Spleen (tissue), 7 donors: Measurements from ENCODE around the gene SNAP29.
"Not testable (repeated sequence)": the region's sequence is repeated elsewhere in the genome, so short reads cannot be mapped to it uniquely, and the experiment has no call there.

Experiments
- POLR2A ChIP-seq, 3 donors: fragments of 450-650 bp; IDR thresholded peaks; one replicate each; pipeline ENCODE4 v1.5.1; 2017; ENCODE audit warnings: antibody characterized with exemption in 3 of 3, mild to moderate bottlenecking in 1 of 3
- POLR2AphosphoS5 ChIP-seq, 3 donors: sonication (generic); formaldehyde crosslinking; IDR thresholded peaks; one replicate each; pipeline ENCODE4 v1.5.1; 2017; ENCODE audit warnings: antibody characterized with exemption in 3 of 3
- TF ChIP-seq, protein P1 (sequence below), 11 experiments: fragments of 200-600 bp in 7 of 11; fragments of 450-650 bp in 4 of 11; sonication (generic) in 4 of 11; IDR thresholded peaks in 8 of 11; conservative IDR thresholded peaks in 3 of 11; 1 replicate in 7 of 11; 2 replicates in 4 of 11; pipeline versions ENCODE4 v1.4.0 to v1.8.0; 2016 to 2021; ENCODE audit warnings: antibody characterized with exemption in 11 of 11, inconsistent platforms in 4 of 11, mild to moderate bottlenecking in 1 of 11
- donor health status: DM: no; HTN: no; CAD: no; lungs with moderate emphysema.
- donor health status: DM: no; HTN: no; CAD: no.
- donor health status: DM: no; HTN: no; CAD: no.

- TF ChIP-seq, protein P1, sequence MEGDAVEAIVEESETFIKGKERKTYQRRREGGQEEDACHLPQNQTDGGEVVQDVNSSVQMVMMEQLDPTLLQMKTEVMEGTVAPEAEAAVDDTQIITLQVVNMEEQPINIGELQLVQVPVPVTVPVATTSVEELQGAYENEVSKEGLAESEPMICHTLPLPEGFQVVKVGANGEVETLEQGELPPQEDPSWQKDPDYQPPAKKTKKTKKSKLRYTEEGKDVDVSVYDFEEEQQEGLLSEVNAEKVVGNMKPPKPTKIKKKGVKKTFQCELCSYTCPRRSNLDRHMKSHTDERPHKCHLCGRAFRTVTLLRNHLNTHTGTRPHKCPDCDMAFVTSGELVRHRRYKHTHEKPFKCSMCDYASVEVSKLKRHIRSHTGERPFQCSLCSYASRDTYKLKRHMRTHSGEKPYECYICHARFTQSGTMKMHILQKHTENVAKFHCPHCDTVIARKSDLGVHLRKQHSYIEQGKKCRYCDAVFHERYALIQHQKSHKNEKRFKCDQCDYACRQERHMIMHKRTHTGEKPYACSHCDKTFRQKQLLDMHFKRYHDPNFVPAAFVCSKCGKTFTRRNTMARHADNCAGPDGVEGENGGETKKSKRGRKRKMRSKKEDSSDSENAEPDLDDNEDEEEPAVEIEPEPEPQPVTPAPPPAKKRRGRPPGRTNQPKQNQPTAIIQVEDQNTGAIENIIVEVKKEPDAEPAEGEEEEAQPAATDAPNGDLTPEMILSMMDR (IDR thresholded peaks at IDR 0.05 in 8 of 11, conservative IDR thresholded peaks at IDR 0.05 in 3 of 11): not testable (repeated sequence)
- not testable (repeated sequence) for TF ChIP-seq POLR2AphosphoS5, POLR2A (IDR thresholded peaks at IDR 0.05)
Observed at GRCh38 chr22:20839354-20839753, 19.5 kb upstream of the SNAP29 start.
